ES-I3 (cell line): ENCODE data around the gene PMEPA1.

ENCODE experiments used
- H3K36me3 ChIP-seq: 2 replicates; pipeline ENCODE4 v1.6.1; 2013; ENCODE audit warnings: mild to moderate bottlenecking, low read length, control low read depth, moderate library complexity; ENCODE audit not compliant: insufficient read depth
- H3K4me1 ChIP-seq: 2 replicates; pipeline ENCODE4 v1.6.1; 2013; ENCODE audit warnings: mild to moderate bottlenecking, control low read depth, low read length; ENCODE audit not compliant: insufficient read depth
- H3K9ac ChIP-seq: 2 replicates; pipeline ENCODE4 v1.6.1; 2013; ENCODE audit warnings: low read depth, mild to moderate bottlenecking, low read length, moderate library complexity
- H3K9me3 ChIP-seq: 2 replicates; pipeline ENCODE4 v1.6.1; 2013; ENCODE audit warnings: mild to moderate bottlenecking, low read length, moderate library complexity; ENCODE audit not compliant: control insufficient read depth, insufficient read depth

Gene PMEPA1

DNA sequence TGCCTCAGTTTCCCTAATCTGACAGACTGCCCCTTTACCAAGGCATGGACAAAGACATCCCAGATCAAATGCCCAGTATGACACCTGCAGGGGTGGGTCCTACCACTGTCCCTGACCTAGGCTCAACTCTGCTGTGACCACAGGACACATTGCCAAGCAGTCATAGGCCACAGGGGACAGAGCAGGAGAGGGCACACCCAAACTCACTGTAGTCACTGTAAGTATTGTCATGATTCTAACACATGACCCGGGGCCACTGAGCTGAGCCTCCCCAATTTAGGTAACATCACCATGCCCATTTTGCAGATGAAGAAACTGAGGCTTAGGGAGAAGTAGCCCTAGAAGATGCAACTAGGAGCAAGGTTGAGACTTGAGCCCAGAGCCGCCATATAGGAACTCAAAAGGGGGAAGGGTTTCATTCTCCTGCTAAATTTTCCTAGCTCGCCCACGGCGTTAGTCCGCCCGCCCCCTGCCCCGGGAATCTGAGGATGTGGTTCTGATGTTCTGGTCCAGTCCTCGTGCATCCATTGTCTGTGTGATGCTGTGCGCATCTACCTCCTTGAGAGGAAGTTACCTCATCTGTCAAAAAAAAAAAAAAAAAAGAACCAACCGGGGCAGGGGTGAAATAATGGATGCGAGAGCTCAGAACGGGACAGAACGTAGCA is 44.8 kb downstream of the PMEPA1 start:
- no peaks in the 10 kb centered on the region for H3K9me3 ChIP-seq
- no peaks in the 10 kb centered on the region; the same call in none of the 2 replicates for H3K36me3 ChIP-seq
- H3K4me1 ChIP-seq = peaks cover 5% of the 10 kb centered on the region
- H3K9ac ChIP-seq = no peak overlapping the region

DNA sequence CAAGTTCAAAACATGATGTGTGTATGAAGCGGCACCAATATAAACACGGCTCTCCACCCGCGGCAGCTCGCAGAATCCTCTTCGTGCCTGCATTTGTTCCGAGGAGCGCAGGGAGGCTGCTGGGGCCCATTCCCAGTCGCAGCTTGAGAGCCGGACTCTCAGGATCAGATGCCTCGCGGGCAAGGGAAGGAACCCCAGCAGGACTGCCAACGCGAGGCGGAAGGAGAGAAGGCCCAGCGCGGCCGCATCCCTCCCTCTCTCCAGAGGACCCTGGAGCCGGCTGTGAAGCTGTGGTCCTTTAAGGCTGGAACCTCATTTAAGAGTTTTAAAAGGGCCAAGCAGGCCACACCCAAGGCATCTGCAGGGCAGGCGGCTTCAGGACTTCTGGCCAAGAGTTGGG is 45.3 kb downstream of the PMEPA1 start:
- no peaks in the 10 kb centered on the region for H3K9me3 ChIP-seq
- H3K36me3 ChIP-seq = no peaks in the 10 kb centered on the region; the same call in none of the 2 replicates
- no peak overlapping the region for H3K9ac ChIP-seq
- H3K4me1 ChIP-seq = peaks cover 5% of the 10 kb centered on the region

DNA sequence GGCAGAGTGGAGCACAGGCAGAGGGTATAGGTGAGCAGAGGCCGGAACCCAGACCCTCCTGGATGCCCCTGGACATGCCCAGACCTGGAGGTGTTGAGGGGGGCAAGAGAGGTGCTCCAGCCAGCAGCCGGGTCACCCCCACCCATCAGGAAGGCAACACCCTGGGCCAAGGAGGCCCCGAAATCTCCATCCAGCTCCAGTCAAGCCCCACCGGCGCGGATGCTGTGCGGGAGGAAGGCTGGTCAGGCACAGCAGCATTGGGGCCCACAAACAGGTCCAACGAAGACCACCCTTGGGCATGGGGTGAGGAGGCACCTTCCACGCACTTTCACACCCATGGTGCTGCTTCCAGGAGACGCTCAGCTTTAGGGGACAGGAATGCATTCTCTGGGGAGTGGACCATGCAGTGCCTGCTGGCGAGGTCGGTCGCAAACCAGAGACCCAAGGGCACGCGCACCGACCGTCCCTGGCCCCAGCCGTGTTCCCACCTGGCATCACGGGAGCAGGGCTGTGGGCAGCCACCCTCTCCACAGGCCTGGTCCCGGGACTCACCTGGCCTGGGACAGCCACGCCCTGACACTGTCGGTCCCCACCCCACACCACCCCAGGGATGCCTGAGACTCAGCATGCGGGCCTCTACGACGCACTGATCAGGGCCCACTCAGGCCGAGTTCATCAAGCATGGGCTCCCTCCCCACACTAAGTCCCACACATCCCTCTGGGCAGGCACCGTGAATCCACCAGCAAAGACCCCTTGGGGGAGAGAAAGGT is 45.9 kb downstream of the PMEPA1 start:
- H3K36me3 ChIP-seq = no peaks in the 10 kb centered on the region; the same call in none of the 2 replicates
- peaks cover 5% of the 10 kb centered on the region for H3K4me1 ChIP-seq
- H3K9me3 ChIP-seq = no peaks in the 10 kb centered on the region
- no peak overlapping the region for H3K9ac ChIP-seq

DNA sequence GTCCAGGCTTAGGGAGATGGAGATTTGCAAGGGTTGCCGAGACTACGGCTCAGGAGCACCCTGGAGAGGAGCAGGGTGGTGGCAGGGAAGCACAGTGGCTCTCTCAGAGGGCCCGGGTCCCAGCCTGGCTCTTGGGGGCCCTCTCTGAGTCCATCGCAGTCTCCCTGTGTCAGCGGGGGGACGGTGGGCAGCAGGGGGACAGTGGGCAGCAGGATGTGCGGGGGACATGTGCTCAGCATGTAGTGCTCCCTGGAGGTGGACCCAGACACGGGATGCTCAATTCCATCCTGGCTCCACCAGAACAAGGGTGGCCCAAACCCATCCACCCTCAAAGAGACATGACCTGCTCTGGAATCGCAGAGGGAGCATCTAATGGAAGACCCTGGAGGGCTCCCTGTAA is 46.6 kb downstream of the PMEPA1 start:
- Histone ChIP-seq H3K36me3 (no peaks in the 10 kb centered on the region; the same call in none of the 2 replicates), H3K9ac (no peak overlapping the region), H3K9me3 (no peaks in the 10 kb centered on the region), H3K4me1 (peaks cover 4% of the 10 kb centered on the region)

DNA sequence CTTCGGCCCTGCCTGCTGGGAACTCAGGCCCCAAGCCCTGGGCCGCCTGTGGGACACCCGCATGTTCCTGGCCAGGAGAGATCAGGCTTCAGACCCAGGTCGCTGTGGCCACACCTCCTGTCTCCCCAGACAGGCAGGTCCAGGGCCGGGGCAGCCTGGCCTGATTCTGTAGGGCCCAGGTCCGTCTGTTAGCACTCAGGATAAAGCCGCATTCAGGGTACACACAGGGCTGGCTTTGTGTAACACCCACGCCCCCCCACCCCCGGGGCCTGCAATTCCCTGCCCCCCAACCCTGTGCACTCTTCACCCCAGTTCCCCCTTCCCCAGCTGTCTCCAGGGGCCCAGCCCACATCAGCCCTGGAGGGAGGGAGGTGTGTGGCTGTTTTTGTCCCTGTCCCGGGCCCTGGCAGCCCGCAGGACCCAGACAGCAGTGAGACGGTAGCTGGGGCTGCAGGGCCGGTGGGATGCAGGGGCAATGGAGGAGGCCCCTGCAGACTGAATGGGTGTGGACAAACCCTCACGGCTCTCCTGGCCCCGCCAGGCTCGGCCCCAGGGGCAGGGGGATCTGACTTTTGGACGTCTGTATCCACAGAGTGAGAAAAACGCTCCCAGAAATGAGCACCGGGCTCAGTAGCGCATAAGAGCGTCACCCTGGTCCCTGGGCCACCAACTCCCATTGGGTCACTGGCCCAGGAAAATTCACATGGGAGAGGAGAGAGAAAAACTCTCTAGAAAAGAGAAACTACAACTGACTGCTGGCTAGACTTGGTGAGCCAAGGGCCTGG is 47.2 kb downstream of the PMEPA1 start:
- Histone ChIP-seq H3K4me1 (no peaks in the 10 kb centered on the region), H3K9ac (no peak overlapping the region), H3K36me3 (no peaks in the 10 kb centered on the region; the same call in none of the 2 replicates), H3K9me3 (no peaks in the 10 kb centered on the region)

DNA sequence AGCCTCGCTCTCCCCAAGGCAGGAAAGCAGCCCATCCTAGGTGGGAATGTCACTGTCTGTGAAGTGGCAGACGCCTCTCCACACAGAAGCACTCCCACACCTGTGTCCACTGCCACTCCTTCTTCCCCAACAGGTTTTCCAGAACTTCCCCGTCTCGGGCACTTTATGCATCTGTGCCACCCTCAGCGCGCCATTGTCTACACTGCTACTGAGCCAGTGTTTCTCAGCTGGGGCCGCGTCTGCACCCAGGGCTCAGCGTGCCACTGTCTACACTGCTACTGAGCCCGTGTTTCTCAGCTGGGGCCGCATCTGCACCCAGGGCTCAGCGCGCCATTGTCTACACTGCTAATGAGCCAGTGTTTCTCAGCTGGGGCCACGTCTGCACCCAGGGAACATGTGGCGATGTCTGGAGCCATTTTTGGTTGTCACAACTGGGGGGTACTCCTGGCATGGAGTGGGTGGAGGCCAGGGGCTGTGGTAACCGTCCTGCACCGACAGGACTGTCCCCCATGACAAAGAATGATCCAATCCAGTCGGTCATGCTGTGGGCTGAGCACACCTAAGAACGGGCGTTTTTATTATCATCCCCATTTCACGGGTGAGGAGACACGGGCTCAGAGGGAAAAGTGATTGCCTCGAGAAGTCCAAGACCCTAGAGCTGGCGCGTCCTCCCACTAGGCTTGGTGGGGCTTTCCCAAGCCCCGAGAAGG is 47.9 kb downstream of the PMEPA1 start:
- Histone ChIP-seq H3K36me3 (no peaks in the 10 kb centered on the region; the same call in none of the 2 replicates), H3K4me1 (no peaks in the 10 kb centered on the region), H3K9ac (no peak overlapping the region), H3K9me3 (no peaks in the 10 kb centered on the region)

DNA sequence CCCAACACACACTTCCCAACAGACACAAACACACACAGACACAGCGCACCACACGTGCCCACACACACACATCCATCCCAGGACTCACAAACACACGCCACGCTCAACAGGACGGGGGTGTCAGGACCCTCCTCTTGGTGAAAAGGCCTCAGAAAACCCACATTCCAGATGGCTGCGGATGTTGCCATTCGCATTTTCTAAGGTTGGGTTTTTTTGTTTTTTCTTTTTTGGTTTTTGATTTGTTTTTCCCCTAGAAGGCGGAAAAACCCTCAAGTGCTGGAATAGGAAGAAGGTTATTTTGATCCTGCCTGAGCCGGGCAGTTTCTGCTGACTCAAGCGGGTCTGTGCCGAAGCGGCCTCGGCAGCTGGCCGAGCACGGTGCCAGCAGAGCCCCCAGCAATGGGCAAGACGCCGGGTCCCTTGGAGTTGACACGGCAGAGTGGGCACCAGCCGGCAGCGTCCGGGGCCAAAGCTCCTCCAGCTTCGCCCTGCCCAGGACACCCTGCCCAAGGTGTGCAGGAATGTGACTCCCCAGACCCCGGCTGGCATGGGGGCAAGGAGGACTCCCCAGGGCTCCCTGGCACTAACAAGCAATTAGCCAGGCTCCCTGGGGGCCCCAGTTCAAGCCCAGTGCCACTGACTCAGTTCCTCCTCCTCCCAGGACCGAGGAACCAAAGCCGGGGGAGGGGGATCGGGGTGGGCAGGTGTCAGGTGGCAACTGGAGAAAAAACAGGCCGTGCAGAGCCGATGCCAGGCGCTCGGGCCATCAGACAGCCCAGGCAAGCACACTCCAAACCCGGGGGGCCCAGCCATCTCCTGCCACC is 48.7 kb downstream of the PMEPA1 start:
- no peaks in the 10 kb centered on the region for H3K9me3 ChIP-seq
- H3K9ac ChIP-seq = no peak overlapping the region
- H3K36me3 ChIP-seq = no peaks in the 10 kb centered on the region; the same call in 1 of the 2 replicates
- no peaks in the 10 kb centered on the region for H3K4me1 ChIP-seq

DNA sequence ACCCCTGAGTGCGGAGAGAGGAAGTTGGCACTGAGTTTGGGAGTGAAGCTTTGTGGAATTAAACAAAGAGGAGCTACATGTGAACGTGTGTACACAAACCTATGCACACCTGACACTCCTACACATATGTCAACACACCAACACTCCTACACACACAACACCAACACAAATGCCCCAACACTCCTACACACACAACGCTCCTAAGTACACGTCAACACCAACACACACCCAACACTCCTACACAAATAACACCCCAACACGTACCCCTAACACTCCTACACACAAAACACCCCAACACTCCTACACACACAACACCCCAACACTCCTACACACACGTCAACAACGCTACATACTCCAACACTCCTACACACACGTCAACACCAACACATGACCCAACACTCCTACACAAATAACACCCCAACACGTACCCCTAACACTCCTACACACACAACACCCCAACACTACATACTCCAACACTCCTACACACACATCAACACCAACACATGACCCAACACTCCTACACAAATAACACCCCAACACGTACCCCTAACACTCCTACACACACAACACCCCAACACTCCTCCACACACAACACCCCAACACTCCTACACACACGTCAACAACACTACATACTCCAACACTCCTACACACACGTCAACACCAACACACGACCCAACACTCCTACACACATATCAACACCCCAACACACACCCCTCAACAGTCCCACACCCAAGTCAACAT is 49.5 kb downstream of the PMEPA1 start:
- no peaks in the 10 kb centered on the region for H3K4me1 ChIP-seq
- H3K36me3 ChIP-seq = no peaks in the 10 kb centered on the region; the same call in 1 of the 2 replicates
- no peak overlapping the region for H3K9ac ChIP-seq
- H3K9me3 ChIP-seq = no peaks in the 10 kb centered on the region

DNA sequence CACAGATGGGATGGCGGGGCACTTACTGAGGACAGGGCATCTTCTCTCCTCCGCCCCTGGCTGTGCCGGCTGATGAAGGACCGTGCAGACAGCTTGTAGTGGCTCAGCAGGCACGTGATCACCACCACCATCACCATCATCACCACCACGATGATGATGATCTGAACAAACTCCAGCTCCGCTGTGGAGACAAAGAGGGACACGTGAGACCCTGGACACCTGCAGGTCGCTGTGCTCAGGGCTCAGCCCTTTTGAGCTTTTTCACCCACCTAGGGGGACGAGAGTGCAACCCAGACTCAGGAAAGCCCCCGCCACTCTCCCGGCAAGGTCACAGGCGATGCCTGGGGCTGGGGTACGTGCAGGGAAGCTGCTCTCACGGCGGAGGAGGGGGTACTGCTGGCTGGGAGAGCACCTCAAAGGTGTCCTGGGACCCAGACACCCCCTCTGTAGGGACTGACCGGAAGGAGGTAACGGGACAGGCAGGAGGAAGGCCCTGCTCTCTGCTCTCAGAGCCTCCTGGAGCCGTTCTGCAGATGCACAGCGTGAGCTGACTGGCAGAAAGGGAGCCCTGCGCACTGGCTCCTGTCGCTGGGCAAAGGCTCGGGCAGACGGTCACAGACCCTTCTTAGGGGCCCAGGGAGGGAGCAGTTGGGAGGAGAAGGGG is 50.2 kb downstream of the PMEPA1 start:
- Histone ChIP-seq H3K9ac (no peak overlapping the region), H3K4me1 (no peaks in the 10 kb centered on the region; the same call in 1 of the 2 replicates), H3K9me3 (no peaks in the 10 kb centered on the region), H3K36me3 (no peaks in the 10 kb centered on the region; the same call in 1 of the 2 replicates)

DNA sequence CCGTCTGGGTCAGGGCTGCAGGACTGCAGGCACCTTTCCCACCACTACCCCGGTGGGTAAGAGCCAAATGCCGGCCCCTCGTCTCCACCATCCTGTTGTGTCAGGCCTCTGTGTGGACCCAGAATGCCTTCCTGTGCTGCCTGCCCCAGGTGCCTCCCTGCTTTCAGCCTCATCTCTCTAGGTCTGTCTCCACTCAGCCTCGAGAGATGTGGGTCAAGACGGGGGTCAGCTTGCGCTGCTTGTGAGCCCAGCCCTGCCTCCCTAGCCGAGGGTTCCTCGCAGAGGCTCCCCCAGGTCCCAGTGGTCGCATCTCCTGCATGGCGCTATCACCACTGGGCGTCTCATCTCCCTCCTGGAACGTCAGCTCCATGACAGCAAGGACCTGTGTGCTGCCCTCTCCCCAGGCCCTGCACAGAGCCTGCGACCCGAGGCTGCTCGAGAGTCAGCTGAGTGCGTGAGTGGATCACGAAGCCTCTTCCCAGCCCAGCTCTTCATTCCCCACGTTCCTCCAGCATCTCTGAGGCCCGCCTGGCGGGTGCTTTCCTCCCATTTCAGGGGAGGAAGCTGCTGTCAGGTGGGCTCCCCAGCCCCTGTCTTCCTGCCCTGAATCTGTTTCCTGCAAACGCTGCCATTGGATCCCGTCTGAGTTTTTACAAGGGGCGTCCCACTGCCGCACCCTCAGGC is 50.8 kb downstream of the PMEPA1 start:
- Histone ChIP-seq H3K36me3 (no peaks in the 10 kb centered on the region; the same call in 1 of the 2 replicates), H3K4me1 (no peaks in the 10 kb centered on the region; the same call in 1 of the 2 replicates), H3K9me3 (no peaks in the 10 kb centered on the region), H3K9ac (no peak overlapping the region)

DNA sequence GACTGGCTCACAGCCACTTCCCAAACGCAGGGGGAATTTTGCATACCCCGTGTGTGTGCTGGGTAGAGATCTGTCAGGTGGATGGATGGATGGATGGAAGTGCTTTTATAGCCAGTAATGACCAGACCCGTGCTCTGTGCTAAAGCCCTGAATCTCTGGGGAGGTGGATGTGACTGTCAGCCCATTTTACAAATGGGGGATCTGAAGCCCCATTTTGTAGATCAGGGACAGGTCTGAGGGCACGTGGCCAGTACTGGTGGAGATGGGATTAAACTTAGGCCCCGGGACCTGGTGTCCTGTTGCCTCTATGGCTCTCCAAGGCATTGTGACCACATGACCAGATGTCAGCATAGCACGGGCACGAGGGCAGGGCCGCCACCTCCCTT is 51.4 kb downstream of the PMEPA1 start:
- no peak overlapping the region for H3K9ac ChIP-seq
- no peaks in the 10 kb centered on the region; the same call in 1 of the 2 replicates for H3K4me1 ChIP-seq
- H3K9me3 ChIP-seq = no peaks in the 10 kb centered on the region
- H3K36me3 ChIP-seq = no peaks in the 10 kb centered on the region; the same call in 1 of the 2 replicates
